Measurements from ENCODE around the gene IPO13. TPM values are rescaled to one million over a fixed set of nuclear protein-coding genes. Genes with fewer than 3 reads are reported as not detected.

The IPO13 gene
- total and polyA plus RNA-seq, 4 donors, result 8.6 to 15.1 (median 10.5) TPM

GRCh38 chr1:43921022-43921421 is 25.7 kb upstream of the IPO13 start:
- DNase-seq (ENCODE audit: low spot score), result no peak
- Histone ChIP-seq H3K27me3 (ENCODE audit: control insufficient read depth in 4 of 4, insufficient read depth in 4 of 4, low read length in 3 of 4) (no peaks in the 10 kb centered on the region), H3K4me3 (ENCODE audit: low read depth in 1 of 3, low read length in 3 of 3) (no peak overlapping the region), H3K9me3 (ENCODE audit: control insufficient read depth in 4 of 4, low read length in 3 of 4) (no peaks in the 10 kb centered on the region), H3K27ac (ENCODE audit: low read depth in 1 of 2, low read length in 2 of 2) (no peak overlapping the region), H3K36me3 (ENCODE audit: control insufficient read depth in 4 of 4, insufficient read depth in 3 of 4, low read depth in 1 of 4, low read length in 3 of 4) (peaks cover 0 to 3% (median 1%) of the 10 kb centered on the region in 4 donors), H3K4me1 (ENCODE audit: control insufficient read depth in 4 of 4, insufficient read depth in 4 of 4, low read length in 3 of 4) (no peaks in the 10 kb centered on the region), H3K9ac (ENCODE audit: low read depth in 1 of 2, low read length in 2 of 2) (no peak overlapping the region)
- 96% methylated on average over 6 of the region's 6 CpGs for WGBS
- no peak for TF ChIP-seq RXRA (IDR thresholded peaks at IDR 0.05)
- TF ChIP-seq CTCF (IDR thresholded peaks at IDR 0.05; ENCODE audit: low read depth, low read length, missing input control), result no peak
- no peak for TF ChIP-seq GABPA (IDR thresholded peaks at IDR 0.05 in 1 of 2, conservative IDR thresholded peaks at IDR 0.05 in 1 of 2)
- no peak for TF ChIP-seq YY1 (IDR thresholded peaks at IDR 0.05)

GRCh38 chr1:43924516-43924915 is 22.2 kb upstream of the IPO13 start:
- no peak overlapping the region for H3K9ac ChIP-seq (ENCODE audit: low read depth in 1 of 2, low read length in 2 of 2)
- no peak overlapping the region for H3K4me3 ChIP-seq (ENCODE audit: low read depth in 1 of 3, low read length in 3 of 3)
- no peaks in the 10 kb centered on the region for H3K27me3 ChIP-seq (ENCODE audit: control insufficient read depth in 4 of 4, insufficient read depth in 4 of 4, low read length in 3 of 4)
- no peaks in the 10 kb centered on the region for H3K4me1 ChIP-seq (ENCODE audit: control insufficient read depth in 4 of 4, insufficient read depth in 4 of 4, low read length in 3 of 4)
- H3K36me3 ChIP-seq (ENCODE audit: control insufficient read depth in 4 of 4, insufficient read depth in 3 of 4, low read depth in 1 of 4, low read length in 3 of 4), result peaks cover 0 to 3% (median 1%) of the 10 kb centered on the region in 4 donors
- WGBS, result 74% methylated on average over 4 of the region's 4 CpGs
- no peak for DNase-seq (ENCODE audit: low spot score)
- no peaks in the 10 kb centered on the region for H3K9me3 ChIP-seq (ENCODE audit: control insufficient read depth in 4 of 4, low read length in 3 of 4)
- H3K27ac ChIP-seq (ENCODE audit: low read depth in 1 of 2, low read length in 2 of 2), result no peak overlapping the region
- TF ChIP-seq FOXA2 (IDR thresholded peaks at IDR 0.05) (no peak), REST (IDR thresholded peaks at IDR 0.05) (no peak), ZBTB33 (IDR thresholded peaks at IDR 0.05) (no peak), RAD21 (IDR thresholded peaks at IDR 0.05) (no peak), HNF4A (conservative IDR thresholded peaks at IDR 0.05) (no peak)

GRCh38 chr1:43925846-43926245 is 20.9 kb upstream of the IPO13 start:
- H3K4me1 ChIP-seq (ENCODE audit: control insufficient read depth in 4 of 4, insufficient read depth in 4 of 4, low read length in 3 of 4), result no peaks in the 10 kb centered on the region
- no peak overlapping the region for H3K9ac ChIP-seq (ENCODE audit: low read depth in 1 of 2, low read length in 2 of 2)
- no peak for DNase-seq (ENCODE audit: low spot score)
- H3K36me3 ChIP-seq (ENCODE audit: control insufficient read depth in 4 of 4, insufficient read depth in 3 of 4, low read depth in 1 of 4, low read length in 3 of 4), result peaks cover 0 to 6% (median 2%) of the 10 kb centered on the region in 4 donors
- no peaks in the 10 kb centered on the region for H3K27me3 ChIP-seq (ENCODE audit: control insufficient read depth in 4 of 4, insufficient read depth in 4 of 4, low read length in 3 of 4)
- no peak overlapping the region for H3K4me3 ChIP-seq (ENCODE audit: low read depth in 1 of 3, low read length in 3 of 3)
- H3K27ac ChIP-seq (ENCODE audit: low read depth in 1 of 2, low read length in 2 of 2), result no peak overlapping the region
- TF ChIP-seq YY1 (IDR thresholded peaks at IDR 0.05) (no peak), FOXA1 (IDR thresholded peaks at IDR 0.05) (no peak), NR2F2 (IDR thresholded peaks at IDR 0.05) (no peak), FOXA2 (IDR thresholded peaks at IDR 0.05) (no peak), MAX (IDR thresholded peaks at IDR 0.05) (no peak)
- whole genome bisulfite sequencing, result 95% methylated on average over 9 of the region's 9 CpGs
- no peaks in the 10 kb centered on the region for H3K9me3 ChIP-seq (ENCODE audit: control insufficient read depth in 4 of 4, low read length in 3 of 4)

Measured in liver (tissue), 9 donors.